Kidney epithelial cell (primary cell): ENCODE results near the gene MYO7B. TPM values are rescaled to one million over a fixed set of nuclear protein-coding genes. Genes with fewer than 3 reads are reported as not detected.
A peak's percentile ranks its signal among the peaks of the same experiment; 100 is the strongest.

Experiments
- DNase-seq: peaks from one replicate; pipeline ENCODE4 v3.0.0-alpha.2; 2010; ENCODE audit warnings: low read depth
- H3K27me3 ChIP-seq: 2 replicates; pipeline ENCODE4 v1.6.0; 2011; ENCODE audit warnings: low read length; ENCODE audit not compliant: control insufficient read depth, insufficient read depth
- H3K36me3 ChIP-seq: 2 replicates; pipeline ENCODE4 v1.5.1; 2011; ENCODE audit warnings: low read length; ENCODE audit not compliant: control insufficient read depth, insufficient read depth
- H3K4me3 ChIP-seq: 2 replicates; pipeline ENCODE4 v1.5.1; 2011; ENCODE audit warnings: low read depth, mild to moderate bottlenecking, control low read depth, low read length
- CTCF ChIP-seq: IDR thresholded peaks from 2 replicates; pipeline ENCODE4 v1.5.1; 2011; ENCODE audit warnings: mild to moderate bottlenecking, moderate library complexity, low read length, control low read depth, inconsistent platforms; ENCODE audit not compliant: insufficient read depth, poor library complexity, severe bottlenecking
- total RNA-seq: library from RNA; depleted of rRNA; stranded (reverse); fragments of >200 nt; gene quantifications from 2 replicates; pipeline ENCODE4 v1.2.3, GENCODE V29; 2015

MYO7B gene
- total RNA-seq, 1 donor from 2014 or later, result 0.50 TPM

DNA sequence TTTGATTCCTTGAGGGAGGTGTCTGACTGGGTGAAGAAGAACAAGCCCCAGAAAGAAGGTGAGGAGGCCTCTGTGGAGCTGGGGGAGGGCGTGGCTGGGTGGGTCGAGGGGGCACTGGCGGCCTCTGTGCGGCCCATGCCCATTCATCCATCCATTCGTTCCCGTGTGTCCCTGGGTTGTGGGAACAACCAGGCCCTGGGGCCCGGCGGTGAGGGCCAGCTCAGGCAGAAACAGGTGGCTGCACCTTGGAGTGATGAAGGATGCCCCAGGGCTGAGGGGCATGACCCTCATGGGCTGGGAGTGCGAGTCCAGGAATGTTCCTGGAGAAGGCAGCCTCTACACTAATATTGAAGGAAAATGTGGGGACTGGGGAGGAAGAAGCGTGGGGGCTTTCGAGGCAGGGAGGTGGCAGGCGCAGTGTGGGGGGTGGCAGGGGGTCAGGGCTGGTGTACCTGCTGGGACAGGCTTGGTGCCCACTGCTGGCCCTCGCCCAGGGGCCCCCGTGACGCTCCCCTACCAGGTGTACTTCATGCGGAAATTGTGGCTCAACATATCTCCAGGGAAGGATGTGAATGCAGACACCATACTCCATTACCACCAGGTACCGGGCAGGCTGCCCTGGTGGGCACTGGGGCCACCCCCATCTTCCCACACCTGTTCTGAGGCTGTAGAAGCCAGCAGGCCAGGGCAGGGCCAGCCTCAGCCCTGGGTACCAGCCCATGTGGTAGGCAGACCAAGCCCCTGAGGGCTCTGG is 99.3 kb downstream of the MYO7B start:
- DNase-seq, result no peak
- H3K36me3 ChIP-seq, result no peaks in the 10 kb centered on the region
- no peak for TF ChIP-seq CTCF
- no peaks in the 10 kb centered on the region for H3K27me3 ChIP-seq
- no peak overlapping the region for H3K4me3 ChIP-seq

DNA sequence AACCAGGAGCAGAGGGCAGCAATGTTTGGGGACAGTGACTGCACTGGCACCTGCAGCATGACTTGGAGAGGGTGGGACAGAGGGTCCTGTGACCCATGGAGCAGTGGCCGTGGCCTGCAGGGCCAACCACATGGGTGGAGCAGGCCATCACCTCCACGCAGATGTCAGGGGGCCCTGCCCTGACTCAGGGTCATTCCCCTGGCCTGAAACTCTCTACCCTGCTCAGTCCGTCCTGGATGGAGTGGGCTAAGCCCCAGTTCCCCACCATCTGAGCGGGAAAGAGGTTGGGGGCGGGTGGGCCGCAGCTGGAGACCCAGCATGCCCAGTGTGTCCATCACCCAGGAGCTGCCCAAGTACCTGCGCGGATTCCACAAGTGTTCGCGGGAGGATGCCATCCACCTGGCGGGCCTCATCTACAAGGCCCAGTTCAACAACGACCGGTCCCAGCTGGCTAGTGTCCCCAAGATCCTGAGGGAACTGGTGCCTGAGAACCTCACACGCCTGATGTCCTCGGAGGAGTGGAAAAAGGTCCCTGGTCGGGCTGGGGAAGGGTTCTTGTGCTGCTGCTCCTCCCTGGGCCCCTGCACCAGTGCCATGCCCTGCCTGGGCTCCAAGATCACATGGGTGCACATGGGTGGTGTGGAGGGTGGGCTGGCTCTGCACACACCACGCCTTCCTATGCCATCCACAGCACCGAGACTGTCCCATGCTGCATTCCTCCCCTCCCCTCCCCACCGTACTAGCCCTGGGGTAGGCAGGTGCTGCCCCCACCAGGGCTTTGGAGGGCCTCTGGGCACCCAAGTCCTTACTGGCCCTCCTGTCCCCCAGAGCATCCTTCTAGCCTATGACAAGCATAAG is 100.1 kb downstream of the MYO7B start:
- H3K27me3 ChIP-seq, result no peaks in the 10 kb centered on the region
- no peak for TF ChIP-seq CTCF
- no peak for DNase-seq
- H3K36me3 ChIP-seq, result no peaks in the 10 kb centered on the region
- H3K4me3 ChIP-seq, result no peak overlapping the region

GRCh38 chr2:127636248-127637235 is 101.1 kb downstream of the MYO7B start:
- no peak for TF ChIP-seq CTCF
- Histone ChIP-seq H3K27me3 (no peaks in the 10 kb centered on the region), H3K4me3 (no peak overlapping the region), H3K36me3 (no peaks in the 10 kb centered on the region)
- no peak for DNase-seq

GRCh38 chr2:127637236-127637630 is 101.8 kb downstream of the MYO7B start:
- H3K36me3 ChIP-seq, result no peaks in the 10 kb centered on the region
- H3K4me3 ChIP-seq, result no peak overlapping the region
- H3K27me3 ChIP-seq, result no peaks in the 10 kb centered on the region
- DNase-seq, result no peak
- TF ChIP-seq CTCF, result no peak

DNA sequence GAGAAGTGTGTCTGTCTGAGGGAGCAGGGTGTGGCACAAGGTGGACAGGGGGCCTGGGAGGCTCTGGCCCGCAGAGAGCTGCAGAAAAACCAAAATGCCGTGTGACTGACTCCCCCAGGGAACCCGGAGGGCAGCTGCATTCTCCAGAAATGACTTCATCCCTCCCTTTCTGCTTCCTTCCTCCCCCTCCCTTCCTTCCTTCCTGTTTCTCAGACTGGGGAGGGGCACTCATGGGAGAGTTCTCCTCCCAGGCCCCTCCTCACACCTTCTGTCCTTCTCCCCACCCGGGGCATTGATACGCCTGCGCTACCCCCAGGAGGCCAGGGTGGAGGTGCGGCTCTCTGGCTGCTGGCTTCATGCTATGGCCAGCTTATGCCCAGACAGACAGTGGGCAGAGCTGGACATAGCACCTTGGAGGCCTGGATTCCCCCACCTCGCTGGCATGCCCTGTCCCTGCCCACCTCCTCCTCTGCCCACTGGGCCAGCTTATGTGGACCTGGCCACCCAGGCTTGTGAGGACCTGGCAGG is 102.3 kb downstream of the MYO7B start:
- no peaks in the 10 kb centered on the region for H3K36me3 ChIP-seq
- DNase-seq, result peak; percentile 45
- H3K27me3 ChIP-seq, result no peaks in the 10 kb centered on the region
- TF ChIP-seq CTCF, result no peak
- H3K4me3 ChIP-seq, result no peak overlapping the region
